Skeletal muscle satellite cell (primary cell): Measurements from ENCODE around the gene NUDT5.
A peak's percentile ranks its signal among the peaks of the same experiment; 100 is the strongest.

Experiments used
- H3K27me3 ChIP-seq: 2 replicates; pipeline ENCODE4 v1.7.0; 2013; ENCODE audit warnings: low read length; ENCODE audit not compliant: control insufficient read depth, insufficient read depth
- H3K36me3 ChIP-seq: 2 replicates; pipeline ENCODE4 v1.7.0; 2013; ENCODE audit warnings: mild to moderate bottlenecking, control low read depth, low read length; ENCODE audit not compliant: insufficient read depth
- H3K4me1 ChIP-seq: 2 replicates; pipeline ENCODE4 v1.7.0; 2013; ENCODE audit warnings: low read length; ENCODE audit not compliant: control insufficient read depth, insufficient read depth
- H3K4me2 ChIP-seq: 2 replicates; pipeline ENCODE4 v1.7.0; 2013; ENCODE audit warnings: mild to moderate bottlenecking, low read length
- H3K4me3 ChIP-seq: 2 replicates; pipeline ENCODE4 v1.7.0; 2013; ENCODE audit warnings: low read length
- H3K9ac ChIP-seq: 2 replicates; pipeline ENCODE4 v1.7.0; 2013; ENCODE audit warnings: mild to moderate bottlenecking, low read depth, low read length, moderate library complexity
- H3K9me3 ChIP-seq: replicated peaks from 2 replicates; pipeline ENCODE4 v1.7.0; 2013; ENCODE audit warnings: mild to moderate bottlenecking, control low read depth, low read length

NUDT5 gene

DNA sequence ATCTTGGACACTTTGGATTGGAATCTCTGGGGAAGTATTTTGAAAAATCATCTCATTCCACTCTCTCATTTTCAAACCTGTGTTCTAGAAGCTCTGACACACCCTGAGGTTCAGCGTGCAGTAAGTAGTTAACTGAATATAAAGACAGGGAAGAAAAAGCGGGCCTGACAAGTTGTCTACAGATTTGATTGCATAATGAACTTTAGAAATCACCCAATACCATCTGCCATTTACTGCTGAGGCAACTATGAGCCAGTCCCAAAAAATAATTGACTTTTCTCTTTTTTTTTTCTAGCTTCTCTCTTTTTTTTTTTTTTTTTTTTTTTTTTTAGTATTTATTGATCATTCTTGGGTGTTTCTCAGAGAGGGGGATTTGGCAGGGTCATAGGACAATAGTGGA lies 29.8 kb upstream of the NUDT5 start:
- Histone ChIP-seq H3K4me2 (no peak overlapping the region), H3K9ac (no peak overlapping the region), H3K36me3 (peaks cover 32% of the 10 kb centered on the region), H3K4me3 (no peak overlapping the region), H3K27me3 (no peaks in the 10 kb centered on the region), H3K4me1 (peaks cover 15% of the 10 kb centered on the region), H3K9me3 (no peaks in the 10 kb centered on the region)

DNA sequence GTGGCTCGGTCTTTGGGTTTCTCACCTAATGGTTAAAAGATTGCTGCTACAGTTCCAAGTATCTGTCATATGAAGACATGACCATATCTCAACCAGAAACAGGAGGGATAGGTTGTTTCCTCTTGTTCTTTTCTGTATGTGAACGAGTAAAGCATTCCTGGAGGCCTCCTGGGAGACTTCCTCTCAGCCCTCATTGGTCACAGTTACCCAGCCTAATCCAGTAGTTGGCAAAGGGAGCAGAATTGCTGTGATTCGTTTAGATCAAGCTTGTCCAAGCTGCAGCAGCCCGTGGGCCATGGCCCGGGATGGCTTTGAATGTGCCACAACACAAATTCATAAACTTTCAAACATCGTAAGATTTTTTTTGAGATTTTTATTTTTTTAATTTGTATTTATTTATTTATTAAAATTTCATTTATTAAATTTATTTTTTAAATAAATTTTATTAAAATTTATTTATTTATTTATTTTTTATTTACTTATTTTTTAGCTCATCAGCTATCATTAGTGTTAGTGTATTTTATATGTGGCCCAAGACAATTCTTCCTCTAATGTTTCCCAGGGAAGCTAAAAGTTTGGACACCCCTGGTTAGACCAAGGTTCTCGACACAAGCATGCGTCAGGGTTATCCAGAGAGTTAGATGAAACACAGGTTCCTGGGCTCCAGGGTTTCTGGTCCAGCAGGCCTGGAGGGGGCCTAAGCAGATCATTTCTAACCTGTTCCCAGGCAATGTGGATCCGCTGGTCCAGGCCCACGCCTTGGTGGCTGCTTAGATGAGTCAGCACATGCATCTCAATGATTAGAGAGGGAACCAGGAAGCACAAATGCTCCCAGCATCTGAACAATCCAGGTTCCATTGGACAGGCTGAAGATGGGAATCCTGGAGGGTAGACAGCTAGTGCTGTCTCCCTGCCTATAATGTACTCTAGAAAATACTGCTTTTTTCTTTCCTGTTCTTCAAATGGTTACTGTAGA lies 25.9 kb upstream of the NUDT5 start:
- H3K4me1 ChIP-seq, result peaks cover 19% of the 10 kb centered on the region
- no peaks in the 10 kb centered on the region for H3K27me3 ChIP-seq
- H3K4me2 ChIP-seq, result no peak overlapping the region
- H3K9ac ChIP-seq, result no peak overlapping the region
- H3K36me3 ChIP-seq, result peaks cover 37% of the 10 kb centered on the region
- no peak overlapping the region for H3K4me3 ChIP-seq
- H3K9me3 ChIP-seq, result no peaks in the 10 kb centered on the region

- H3K36me3 ChIP-seq, result peaks cover 46% of the 10 kb centered on the region
- no peak overlapping the region for H3K4me3 ChIP-seq
- no peaks in the 10 kb centered on the region for H3K27me3 ChIP-seq
- no peak overlapping the region for H3K4me2 ChIP-seq
- H3K9me3 ChIP-seq, result no peaks in the 10 kb centered on the region
- H3K4me1 ChIP-seq, result peaks cover 19% of the 10 kb centered on the region
- no peak overlapping the region for H3K9ac ChIP-seq
These were observed 23.3 kb upstream of the NUDT5 start for GRCh38 chr10:12218991-12219390.

DNA sequence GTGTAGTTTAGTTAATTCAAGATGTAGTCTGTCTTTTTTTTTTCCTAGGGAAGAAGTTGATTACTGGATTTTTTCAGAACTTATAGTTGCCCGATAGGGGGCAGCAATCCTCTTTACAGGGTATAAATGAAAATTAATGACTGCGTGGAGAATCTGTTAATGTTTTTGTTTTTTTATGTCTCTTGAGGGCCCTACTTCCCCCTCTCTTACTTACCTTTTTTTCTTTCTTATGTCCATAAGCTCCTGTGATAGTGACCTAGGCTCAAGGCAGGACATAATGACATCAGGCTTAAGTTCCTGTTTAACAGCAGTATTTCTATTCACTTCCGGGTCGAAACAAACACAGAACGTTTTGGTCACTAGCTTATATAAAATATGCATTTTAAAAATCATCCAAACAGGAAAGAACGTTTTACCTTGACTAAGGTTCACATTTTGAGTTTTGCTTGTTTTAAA lies 19.1 kb upstream of the NUDT5 start:
- no peaks in the 10 kb centered on the region for H3K4me1 ChIP-seq
- no peaks in the 10 kb centered on the region for H3K27me3 ChIP-seq
- H3K9me3 ChIP-seq, result no peaks in the 10 kb centered on the region
- peaks cover 63% of the 10 kb centered on the region for H3K36me3 ChIP-seq
- H3K4me2 ChIP-seq, result no peak overlapping the region
- H3K4me3 ChIP-seq, result no peak overlapping the region
- H3K9ac ChIP-seq, result peak overlapping the region; percentile 9

DNA sequence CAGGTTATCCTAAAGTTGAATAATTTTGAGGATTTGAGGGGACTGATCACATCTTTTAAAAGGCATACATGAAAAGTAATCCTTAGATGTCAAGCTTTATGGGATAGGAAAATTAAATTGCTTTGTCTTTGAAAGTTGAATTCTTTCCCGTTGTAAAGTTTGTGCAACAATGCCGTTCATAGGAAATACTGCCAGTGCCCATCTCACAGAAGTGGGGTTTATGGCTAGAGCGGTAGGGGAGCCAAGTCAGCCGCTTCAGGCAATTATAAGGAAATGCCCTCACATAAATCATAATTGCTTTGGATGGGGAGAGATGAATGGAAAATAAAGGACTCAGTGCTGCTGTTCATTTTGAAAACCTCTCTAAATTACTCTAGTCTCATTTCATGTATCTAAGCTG lies 18.4 kb upstream of the NUDT5 start:
- Histone ChIP-seq H3K27me3 (no peaks in the 10 kb centered on the region), H3K36me3 (peaks cover 62% of the 10 kb centered on the region), H3K4me2 (no peak overlapping the region), H3K4me1 (no peaks in the 10 kb centered on the region), H3K9me3 (no peaks in the 10 kb centered on the region), H3K4me3 (no peak overlapping the region), H3K9ac (no peak overlapping the region)

DNA sequence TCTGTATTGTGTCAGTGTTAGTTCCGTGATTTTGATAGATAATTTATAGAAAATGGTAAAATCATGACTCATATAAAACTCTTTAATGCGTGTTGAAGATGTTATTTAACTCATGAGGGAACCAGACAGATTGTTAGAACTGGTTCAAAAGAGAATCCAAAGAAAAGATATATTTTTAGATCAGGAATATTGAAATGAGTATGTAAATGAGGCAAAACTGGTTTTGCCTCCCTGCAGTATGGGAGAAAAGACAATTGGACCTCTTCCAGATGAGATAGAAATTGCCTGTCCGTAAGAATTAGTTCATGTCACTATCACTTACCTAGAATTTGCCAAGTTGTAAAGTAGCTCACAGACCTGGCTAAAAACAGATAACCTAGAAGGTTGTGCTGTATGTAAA lies 17.9 kb upstream of the NUDT5 start:
- no peak overlapping the region for H3K4me2 ChIP-seq
- H3K9me3 ChIP-seq, result no peaks in the 10 kb centered on the region
- no peak overlapping the region for H3K4me3 ChIP-seq
- H3K9ac ChIP-seq, result no peak overlapping the region
- no peaks in the 10 kb centered on the region for H3K27me3 ChIP-seq
- peaks cover 57% of the 10 kb centered on the region for H3K36me3 ChIP-seq
- H3K4me1 ChIP-seq, result no peaks in the 10 kb centered on the region

DNA sequence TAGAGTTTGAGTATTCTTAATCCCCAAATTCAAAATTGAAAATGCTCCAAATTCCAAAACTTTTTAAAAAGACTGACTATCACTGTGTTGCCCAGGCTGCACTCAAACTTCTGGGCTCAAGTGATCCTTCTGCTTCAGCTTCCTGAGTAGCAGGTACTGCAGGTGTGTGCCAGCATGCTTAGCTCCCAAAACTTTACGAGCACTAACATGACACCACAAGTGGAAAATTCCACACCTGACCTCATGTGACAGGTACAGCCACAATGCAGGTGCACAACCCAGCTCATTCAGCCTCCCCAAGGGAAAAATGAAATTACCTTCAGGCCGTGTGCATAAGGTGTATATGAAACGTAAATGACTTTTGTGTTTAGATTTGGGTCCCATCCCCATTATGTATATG lies 16.8 kb upstream of the NUDT5 start:
- Histone ChIP-seq H3K9ac (no peak overlapping the region), H3K4me2 (no peak overlapping the region), H3K27me3 (no peaks in the 10 kb centered on the region), H3K4me3 (no peak overlapping the region), H3K4me1 (no peaks in the 10 kb centered on the region), H3K36me3 (peaks cover 58% of the 10 kb centered on the region), H3K9me3 (no peaks in the 10 kb centered on the region)

DNA sequence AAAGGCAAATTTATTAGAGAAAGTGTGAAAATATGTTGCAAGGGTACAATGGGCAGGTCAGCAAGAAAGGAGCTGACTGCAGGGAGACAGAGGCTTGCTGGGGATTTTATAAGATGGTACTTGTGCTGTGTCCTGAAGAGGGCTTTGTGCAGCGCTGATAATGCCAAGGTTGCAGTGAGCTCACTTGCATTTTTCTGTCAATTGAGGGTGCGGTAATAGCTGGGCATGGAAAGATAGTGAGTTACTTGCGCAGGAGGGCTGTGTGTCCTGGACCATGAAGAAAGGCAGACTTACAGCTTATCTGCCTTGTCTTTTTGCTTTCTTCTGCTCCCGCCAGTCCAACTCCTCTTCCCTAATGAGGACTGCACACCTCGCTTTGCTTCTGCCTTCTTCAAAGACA lies 12.8 kb upstream of the NUDT5 start:
- Histone ChIP-seq H3K4me2 (no peak overlapping the region), H3K36me3 (peaks cover 49% of the 10 kb centered on the region), H3K4me3 (no peak overlapping the region), H3K4me1 (no peaks in the 10 kb centered on the region), H3K9ac (no peak overlapping the region), H3K27me3 (no peaks in the 10 kb centered on the region), H3K9me3 (no peaks in the 10 kb centered on the region)

- Histone ChIP-seq H3K36me3 (peaks cover 52% of the 10 kb centered on the region), H3K9me3 (no peaks in the 10 kb centered on the region), H3K4me1 (no peaks in the 10 kb centered on the region), H3K9ac (no peak overlapping the region), H3K4me2 (no peak overlapping the region), H3K4me3 (no peak overlapping the region), H3K27me3 (no peaks in the 10 kb centered on the region)
These were observed 11.4 kb upstream of the NUDT5 start for GRCh38 chr10:12207114-12207513.

- H3K27me3 ChIP-seq, result no peaks in the 10 kb centered on the region
- H3K4me3 ChIP-seq, result no peak overlapping the region
- H3K4me2 ChIP-seq, result no peak overlapping the region
- no peak overlapping the region for H3K9ac ChIP-seq
- no peaks in the 10 kb centered on the region for H3K9me3 ChIP-seq
- H3K4me1 ChIP-seq, result no peaks in the 10 kb centered on the region
- H3K36me3 ChIP-seq, result peaks cover 53% of the 10 kb centered on the region
These were observed 9.4 kb upstream of the NUDT5 start for GRCh38 chr10:12205082-12205481.

- no peaks in the 10 kb centered on the region for H3K27me3 ChIP-seq
- peaks cover 46% of the 10 kb centered on the region for H3K36me3 ChIP-seq
- no peak overlapping the region for H3K4me2 ChIP-seq
- no peak overlapping the region for H3K9ac ChIP-seq
- no peaks in the 10 kb centered on the region for H3K9me3 ChIP-seq
- H3K4me1 ChIP-seq, result peaks cover 7% of the 10 kb centered on the region
- no peak overlapping the region for H3K4me3 ChIP-seq
These were observed 6.5 kb upstream of the NUDT5 start for GRCh38 chr10:12202226-12202625.

DNA sequence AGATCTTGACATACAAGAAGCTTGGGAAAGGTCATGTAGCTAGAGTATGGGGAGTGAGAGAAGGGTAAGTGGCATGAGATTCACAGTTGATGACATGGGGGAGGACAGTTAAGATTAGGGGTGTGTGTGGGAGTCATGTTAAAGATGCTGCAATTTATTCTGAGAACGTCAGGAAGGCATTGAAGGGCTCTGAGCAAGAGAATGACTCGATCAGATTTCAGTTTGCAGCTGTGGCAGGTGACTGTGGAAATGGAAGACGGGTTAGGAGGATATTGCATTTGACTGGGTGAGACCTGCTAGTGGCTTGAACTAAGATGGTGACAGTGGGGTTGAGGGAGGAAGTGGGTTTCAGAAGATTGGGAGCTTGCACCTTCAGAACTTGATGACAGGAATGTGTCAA lies 5.9 kb upstream of the NUDT5 start:
- Histone ChIP-seq H3K4me2 (no peak overlapping the region), H3K9me3 (no peaks in the 10 kb centered on the region), H3K9ac (no peak overlapping the region), H3K27me3 (no peaks in the 10 kb centered on the region), H3K36me3 (peaks cover 46% of the 10 kb centered on the region), H3K4me3 (no peak overlapping the region), H3K4me1 (peaks cover 7% of the 10 kb centered on the region)
